OCI-LY7 (cell line): Measurements from ENCODE around the gene QSOX1.

Source experiments
- EZH2phosphoT487 ChIP-seq: fragments of 200-600 bp; sonication (generic); IDR thresholded peaks from 2 replicates; pipeline ENCODE4 v1.6.1; 2018; ENCODE audit warnings: low read depth, borderline replicate concordance, mild to moderate bottlenecking, mixed run types, antibody characterized with exemption, low read length, moderate library complexity, mixed read lengths
- TF ChIP-seq, protein P1 (sequence below): fragments of 200-600 bp; sonication (generic); conservative IDR thresholded peaks from 2 replicates; pipeline ENCODE4 v1.5.1; 2014; ENCODE audit warnings: mild to moderate bottlenecking, antibody characterized with exemption, low read length, moderate library complexity, mixed read lengths

DNA sequence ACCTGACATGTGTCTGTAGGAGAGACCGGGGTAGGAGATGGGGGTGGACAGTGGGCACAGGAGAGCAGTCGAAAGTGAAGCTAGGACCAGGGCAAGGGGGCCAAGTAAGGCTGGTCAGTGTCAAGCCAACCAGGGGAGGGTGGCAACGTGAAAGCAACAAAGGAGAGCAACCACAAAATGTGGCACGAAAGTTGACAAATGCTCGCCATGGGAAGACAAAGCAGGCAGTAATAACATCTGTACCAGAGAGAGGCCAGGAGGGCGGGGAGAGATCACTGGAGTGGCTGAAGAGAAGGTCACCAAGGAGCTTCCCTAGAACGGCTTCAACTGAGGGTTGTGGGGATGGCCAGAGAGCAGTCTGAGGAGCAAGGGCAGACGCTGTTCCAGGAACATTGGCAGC, 17.0 kb downstream of the QSOX1 start:
- TF ChIP-seq, protein P1, sequence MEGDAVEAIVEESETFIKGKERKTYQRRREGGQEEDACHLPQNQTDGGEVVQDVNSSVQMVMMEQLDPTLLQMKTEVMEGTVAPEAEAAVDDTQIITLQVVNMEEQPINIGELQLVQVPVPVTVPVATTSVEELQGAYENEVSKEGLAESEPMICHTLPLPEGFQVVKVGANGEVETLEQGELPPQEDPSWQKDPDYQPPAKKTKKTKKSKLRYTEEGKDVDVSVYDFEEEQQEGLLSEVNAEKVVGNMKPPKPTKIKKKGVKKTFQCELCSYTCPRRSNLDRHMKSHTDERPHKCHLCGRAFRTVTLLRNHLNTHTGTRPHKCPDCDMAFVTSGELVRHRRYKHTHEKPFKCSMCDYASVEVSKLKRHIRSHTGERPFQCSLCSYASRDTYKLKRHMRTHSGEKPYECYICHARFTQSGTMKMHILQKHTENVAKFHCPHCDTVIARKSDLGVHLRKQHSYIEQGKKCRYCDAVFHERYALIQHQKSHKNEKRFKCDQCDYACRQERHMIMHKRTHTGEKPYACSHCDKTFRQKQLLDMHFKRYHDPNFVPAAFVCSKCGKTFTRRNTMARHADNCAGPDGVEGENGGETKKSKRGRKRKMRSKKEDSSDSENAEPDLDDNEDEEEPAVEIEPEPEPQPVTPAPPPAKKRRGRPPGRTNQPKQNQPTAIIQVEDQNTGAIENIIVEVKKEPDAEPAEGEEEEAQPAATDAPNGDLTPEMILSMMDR, result no peak
- no peak for TF ChIP-seq EZH2phosphoT487
